ENCODE results near the gene GABBR2.
A peak's percentile ranks its signal among the peaks of the same experiment; 100 is the strongest.

Gene GABBR2

GRCh38 chr9:98255061-98255577 lies 453.6 kb downstream of the GABBR2 start:
- no peak for TF ChIP-seq CTCF (IDR thresholded peaks at IDR 0.05; ENCODE audit: low read depth, low read length)
- peak overlapping the region; percentile 89 to 90 for H3K4me3 ChIP-seq (replicated peaks in 1 of 2; ENCODE audit: low read depth in 2 of 2, low read length in 2 of 2)
- peak; percentile 54 to 62 for DNase-seq (ENCODE audit: low read depth in 2 of 2)

GRCh38 chr9:98254228-98255060 lies 454.3 kb downstream of the GABBR2 start:
- no peak for TF ChIP-seq CTCF (IDR thresholded peaks at IDR 0.05; ENCODE audit: low read depth, low read length)
- DNase-seq (ENCODE audit: low read depth in 2 of 2) = peak in 1 of 2 donors; percentile 30
- H3K4me3 ChIP-seq (replicated peaks in 1 of 2; ENCODE audit: low read depth in 2 of 2, low read length in 2 of 2) = peak overlapping the region; percentile 89 to 90

- peak overlapping the region in 1 of 2 donors; percentile 89 for H3K4me3 ChIP-seq (replicated peaks in 1 of 2; ENCODE audit: low read depth in 2 of 2, low read length in 2 of 2)
- no peak for DNase-seq (ENCODE audit: low read depth in 2 of 2)
- no peak for TF ChIP-seq CTCF (IDR thresholded peaks at IDR 0.05; ENCODE audit: low read depth, low read length)
Observed at GRCh38 chr9:98253565-98253964, 455.2 kb downstream of the GABBR2 start.

GRCh38 chr9:98251551-98251950 lies 457.2 kb downstream of the GABBR2 start:
- no peak for TF ChIP-seq CTCF (IDR thresholded peaks at IDR 0.05; ENCODE audit: low read depth, low read length)
- H3K4me3 ChIP-seq (replicated peaks in 1 of 2; ENCODE audit: low read depth in 2 of 2, low read length in 2 of 2) = no peak overlapping the region
- DNase-seq (ENCODE audit: low read depth in 2 of 2) = peak; percentile 74 to 85

- H3K4me3 ChIP-seq (replicated peaks in 1 of 2; ENCODE audit: low read depth in 2 of 2, low read length in 2 of 2) = no peak overlapping the region
- no peak for TF ChIP-seq CTCF (IDR thresholded peaks at IDR 0.05; ENCODE audit: low read depth, low read length)
- no peak for DNase-seq (ENCODE audit: low read depth in 2 of 2)
Observed at GRCh38 chr9:98249771-98250170, 459.0 kb downstream of the GABBR2 start.

GRCh38 chr9:98248737-98249474 lies 459.8 kb downstream of the GABBR2 start:
- no peak for TF ChIP-seq CTCF (IDR thresholded peaks at IDR 0.05; ENCODE audit: low read depth, low read length)
- DNase-seq (ENCODE audit: low read depth in 2 of 2) = peak; percentile 96 to 98
- no peak overlapping the region for H3K4me3 ChIP-seq (replicated peaks in 1 of 2; ENCODE audit: low read depth in 2 of 2, low read length in 2 of 2)
